ENCODE measurements around the gene CDKAL1.

DNA sequence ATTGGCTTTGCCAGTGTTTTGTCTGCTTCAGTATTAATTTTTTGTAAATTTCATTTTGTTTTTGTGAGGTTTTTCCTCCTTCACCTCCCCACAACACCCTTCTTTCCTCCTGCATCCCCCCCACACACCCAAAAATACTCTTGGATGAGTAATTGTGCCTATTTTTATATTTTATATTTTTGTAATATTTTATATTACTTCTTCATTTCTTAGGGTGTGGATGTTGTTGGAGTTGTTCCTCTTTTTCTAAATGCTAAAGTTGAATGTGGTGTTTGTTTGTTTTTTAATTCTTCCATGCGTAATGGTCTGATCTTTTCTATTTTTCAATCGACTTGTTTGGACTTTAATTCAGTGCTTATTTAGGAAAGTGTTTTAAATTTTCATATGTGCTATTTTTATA, 638.8 kb downstream of the CDKAL1 start:
- TF ChIP-seq, protein P1, sequence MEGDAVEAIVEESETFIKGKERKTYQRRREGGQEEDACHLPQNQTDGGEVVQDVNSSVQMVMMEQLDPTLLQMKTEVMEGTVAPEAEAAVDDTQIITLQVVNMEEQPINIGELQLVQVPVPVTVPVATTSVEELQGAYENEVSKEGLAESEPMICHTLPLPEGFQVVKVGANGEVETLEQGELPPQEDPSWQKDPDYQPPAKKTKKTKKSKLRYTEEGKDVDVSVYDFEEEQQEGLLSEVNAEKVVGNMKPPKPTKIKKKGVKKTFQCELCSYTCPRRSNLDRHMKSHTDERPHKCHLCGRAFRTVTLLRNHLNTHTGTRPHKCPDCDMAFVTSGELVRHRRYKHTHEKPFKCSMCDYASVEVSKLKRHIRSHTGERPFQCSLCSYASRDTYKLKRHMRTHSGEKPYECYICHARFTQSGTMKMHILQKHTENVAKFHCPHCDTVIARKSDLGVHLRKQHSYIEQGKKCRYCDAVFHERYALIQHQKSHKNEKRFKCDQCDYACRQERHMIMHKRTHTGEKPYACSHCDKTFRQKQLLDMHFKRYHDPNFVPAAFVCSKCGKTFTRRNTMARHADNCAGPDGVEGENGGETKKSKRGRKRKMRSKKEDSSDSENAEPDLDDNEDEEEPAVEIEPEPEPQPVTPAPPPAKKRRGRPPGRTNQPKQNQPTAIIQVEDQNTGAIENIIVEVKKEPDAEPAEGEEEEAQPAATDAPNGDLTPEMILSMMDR (IDR thresholded peaks at IDR 0.05; ENCODE audit: low read length): no peak
- TF ChIP-seq EZH2 (optimal IDR thresholded peaks at IDR 0.05; ENCODE audit: low read depth, low read length) (no peak), EZH2phosphoT487 (IDR thresholded peaks at IDR 0.05; ENCODE audit: low read length) (no peak)
